Gastroesophageal sphincter (tissue), 4 donors: ENCODE results near the gene CFAP410. TPM values are rescaled to one million over a fixed set of nuclear protein-coding genes. Genes with fewer than 3 reads are reported as not detected.

Experiments
- ATAC-seq: fragments of 150-250 bp; one replicate; pipeline ENCODE4 v1.9.1; 2016; ENCODE audit warnings: mild to moderate bottlenecking, moderate library complexity
- H3K27ac ChIP-seq, 4 donors: fragments of 200-600 bp; sonication (generic) in 3 of 4; 1 replicate in 3 of 4; 2 replicates in 1 of 4; pipeline ENCODE4 v1.5.1; 2016 to 2019
- H3K27me3 ChIP-seq: fragments of 200-600 bp; sonication (generic); one replicate; pipeline ENCODE4 v1.5.1; 2019
- H3K36me3 ChIP-seq, 2 donors: fragments of 200-600 bp; sonication (generic); one replicate each; pipeline ENCODE4 v1.5.1; 2019; ENCODE audit warnings: control low read depth in 1 of 2
- H3K4me1 ChIP-seq, 3 donors: fragments of 200-600 bp; sonication (generic); 1 replicate in 2 of 3; 2 replicates in 1 of 3; pipeline ENCODE4 v1.5.1; 2016 to 2019; ENCODE audit warnings: control low read depth in 2 of 3
- H3K4me3 ChIP-seq, 2 donors: fragments of 200-600 bp; sonication (generic); one replicate each; pipeline ENCODE4 v1.5.1; 2019; ENCODE audit warnings: mild to moderate bottlenecking in 1 of 2, moderate library complexity in 1 of 2
- H3K9me3 ChIP-seq, 3 donors: fragments of 200-600 bp; sonication (generic); one replicate each; pipeline ENCODE4 v1.5.1; 2017 to 2019; ENCODE audit warnings: control low read depth in 2 of 3
- EP300 ChIP-seq: sonication (generic); formaldehyde crosslinking; IDR thresholded peaks from one replicate; pipeline ENCODE4 v1.6.1; 2017; ENCODE audit warnings: antibody characterized with exemption, mild to moderate bottlenecking
- POLR2A ChIP-seq, 2 donors: fragments of 450-650 bp; IDR thresholded peaks; one replicate each; pipeline ENCODE4 v1.6.1; 2017; ENCODE audit warnings: antibody characterized with exemption in 2 of 2, mild to moderate bottlenecking in 2 of 2, moderate library complexity in 1 of 2
- POLR2AphosphoS5 ChIP-seq: sonication (generic); formaldehyde crosslinking; IDR thresholded peaks from one replicate; pipeline ENCODE4 v1.6.1; 2017; ENCODE audit warnings: antibody characterized with exemption
- WGBS, 2 donors: methylation state at CpG; one replicate each; pipeline ENCODE4 v1.1.5; 2018; ENCODE audit warnings: low coverage in 1 of 2; 5-methylcytosine and 5-hydroxymethylcytosine counted together
- total RNA-seq, 4 donors: library from RNA; depleted of rRNA; stranded (reverse); fragments of >200 nt; gene quantifications; one replicate each; pipeline ENCODE4 v1.1.0, GENCODE V29; 2016
- TF ChIP-seq, protein P1 (sequence below), 4 experiments: fragments of 200-600 bp in 2 of 4; fragments of 450-650 bp in 2 of 4; sonication (generic) in 1 of 4; IDR thresholded peaks; one replicate each; pipeline ENCODE4 v1.5.1; 2017 to 2019; ENCODE audit warnings: antibody characterized with exemption in 4 of 4, mild to moderate bottlenecking in 2 of 4, moderate library complexity in 2 of 4

CFAP410 gene
- total RNA-seq, 4 donors from 2014 or later, result 26.2 to 35.0 (median 30.2) TPM

GRCh38 chr21:44332965-44333364, 6.2 kb downstream of the CFAP410 start:
- no peaks in the 10 kb centered on the region for H3K9me3 ChIP-seq
- WGBS, 2 donors, result 100% methylated on average over 9 of the region's 22 CpGs; no CpG with 5 or more reads in 1 of the 2 donors
- no peaks in the 10 kb centered on the region for H3K27me3 ChIP-seq
- TF ChIP-seq POLR2AphosphoS5 (no peak), EP300 (no peak)
- no peak for ATAC-seq
- no peak overlapping the region for H3K4me3 ChIP-seq
- peaks cover 0 to 14% (median 3%) of the 10 kb centered on the region in 3 donors for H3K4me1 ChIP-seq
- H3K27ac ChIP-seq, result no peak overlapping the region
- peaks cover 0 to 79% of the 10 kb centered on the region in 2 donors for H3K36me3 ChIP-seq

- 72% methylated on average over 9 of the region's 17 CpGs; no CpG with 5 or more reads in 1 of the 2 donors for WGBS, 2 donors
- no peaks in the 10 kb centered on the region for H3K27me3 ChIP-seq
- no peak overlapping the region for H3K27ac ChIP-seq
- H3K9me3 ChIP-seq, result no peaks in the 10 kb centered on the region
- TF ChIP-seq EP300, result no peak
- no peak for TF ChIP-seq POLR2A (IDR thresholded peaks at IDR 0.05)
- TF ChIP-seq, protein P1, sequence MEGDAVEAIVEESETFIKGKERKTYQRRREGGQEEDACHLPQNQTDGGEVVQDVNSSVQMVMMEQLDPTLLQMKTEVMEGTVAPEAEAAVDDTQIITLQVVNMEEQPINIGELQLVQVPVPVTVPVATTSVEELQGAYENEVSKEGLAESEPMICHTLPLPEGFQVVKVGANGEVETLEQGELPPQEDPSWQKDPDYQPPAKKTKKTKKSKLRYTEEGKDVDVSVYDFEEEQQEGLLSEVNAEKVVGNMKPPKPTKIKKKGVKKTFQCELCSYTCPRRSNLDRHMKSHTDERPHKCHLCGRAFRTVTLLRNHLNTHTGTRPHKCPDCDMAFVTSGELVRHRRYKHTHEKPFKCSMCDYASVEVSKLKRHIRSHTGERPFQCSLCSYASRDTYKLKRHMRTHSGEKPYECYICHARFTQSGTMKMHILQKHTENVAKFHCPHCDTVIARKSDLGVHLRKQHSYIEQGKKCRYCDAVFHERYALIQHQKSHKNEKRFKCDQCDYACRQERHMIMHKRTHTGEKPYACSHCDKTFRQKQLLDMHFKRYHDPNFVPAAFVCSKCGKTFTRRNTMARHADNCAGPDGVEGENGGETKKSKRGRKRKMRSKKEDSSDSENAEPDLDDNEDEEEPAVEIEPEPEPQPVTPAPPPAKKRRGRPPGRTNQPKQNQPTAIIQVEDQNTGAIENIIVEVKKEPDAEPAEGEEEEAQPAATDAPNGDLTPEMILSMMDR (IDR thresholded peaks at IDR 0.05), result no peak
- TF ChIP-seq POLR2AphosphoS5, result no peak
- H3K36me3 ChIP-seq, result peaks cover 0 to 85% of the 10 kb centered on the region in 2 donors
- H3K4me1 ChIP-seq, result peaks cover 0 to 8% (median 0%) of the 10 kb centered on the region in 3 donors
- no peak for ATAC-seq
- no peak overlapping the region for H3K4me3 ChIP-seq
These were observed 6.8 kb downstream of the CFAP410 start for GRCh38 chr21:44332383-44332782.

DNA sequence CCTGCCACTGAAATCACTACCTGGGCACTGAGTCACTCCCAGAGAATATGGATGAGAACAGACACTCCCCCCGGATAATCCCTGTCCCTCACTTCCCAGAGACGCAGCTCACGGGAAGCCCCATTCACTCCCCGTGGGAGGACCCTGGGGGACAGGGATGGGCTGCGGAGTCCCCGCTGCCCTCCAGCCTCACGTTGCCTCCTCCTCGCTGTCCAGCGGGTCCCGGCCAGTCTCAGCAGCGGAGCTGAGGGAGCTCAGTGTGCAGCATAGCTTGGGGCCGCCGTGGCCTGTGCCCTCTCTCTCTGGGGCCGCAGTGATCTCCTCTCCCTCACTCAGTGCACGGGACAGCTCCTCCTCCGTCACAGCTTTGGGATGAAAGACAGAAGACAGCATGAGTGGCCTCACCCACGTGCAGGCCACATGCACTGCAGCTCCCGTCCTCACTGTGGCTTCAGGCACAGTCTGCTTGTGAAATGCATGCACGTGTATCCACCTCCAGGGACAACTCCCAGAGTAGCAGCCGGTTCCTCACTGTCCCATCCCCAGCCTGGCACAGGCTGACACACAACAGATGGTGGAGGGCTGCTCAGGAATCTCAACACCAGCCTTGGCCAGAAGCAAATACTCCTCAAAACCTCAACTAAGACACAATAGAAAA, 7.4 kb downstream of the CFAP410 start:
- peaks cover 0 to 87% of the 10 kb centered on the region in 2 donors for H3K36me3 ChIP-seq
- peaks cover 0 to 2% (median 0%) of the 10 kb centered on the region in 3 donors for H3K4me1 ChIP-seq
- H3K9me3 ChIP-seq, result no peaks in the 10 kb centered on the region
- no peak overlapping the region for H3K4me3 ChIP-seq
- WGBS, 2 donors, result 62 to 80% methylated on average over 3 to 4 of the region's 20 CpGs
- no peak overlapping the region for H3K27ac ChIP-seq
- TF ChIP-seq, protein P1 (IDR thresholded peaks at IDR 0.05), result no peak
- TF ChIP-seq POLR2AphosphoS5, result no peak
- no peak for TF ChIP-seq POLR2A (IDR thresholded peaks at IDR 0.05)
- no peak for TF ChIP-seq EP300
- no peaks in the 10 kb centered on the region for H3K27me3 ChIP-seq
- no peak for ATAC-seq

- TF ChIP-seq EP300 (no peak), POLR2AphosphoS5 (no peak), POLR2A (IDR thresholded peaks at IDR 0.05) (no peak)
- TF ChIP-seq, protein P1 (IDR thresholded peaks at IDR 0.05), result no peak
- H3K4me1 ChIP-seq, result no peaks in the 10 kb centered on the region
- H3K36me3 ChIP-seq, result peaks cover 0 to 87% of the 10 kb centered on the region in 2 donors
- no peak for ATAC-seq
- no peaks in the 10 kb centered on the region for H3K27me3 ChIP-seq
- no peak overlapping the region for H3K27ac ChIP-seq
- H3K9me3 ChIP-seq, result no peaks in the 10 kb centered on the region
- 60% methylated on average over 2 of the region's 16 CpGs; no CpG with 5 or more reads in 1 of the 2 donors for WGBS, 2 donors
- H3K4me3 ChIP-seq, result no peak overlapping the region
These were observed 8.0 kb downstream of the CFAP410 start for GRCh38 chr21:44331209-44331608.

- Histone ChIP-seq H3K27ac (no peak overlapping the region), H3K4me3 (no peak overlapping the region), H3K4me1 (no peaks in the 10 kb centered on the region), H3K9me3 (no peaks in the 10 kb centered on the region), H3K27me3 (no peaks in the 10 kb centered on the region), H3K36me3 (peaks cover 0 to 87% of the 10 kb centered on the region in 2 donors)
- TF ChIP-seq POLR2AphosphoS5 (no peak), EP300 (no peak), POLR2A (IDR thresholded peaks at IDR 0.05) (no peak)
- TF ChIP-seq, protein P1 (IDR thresholded peaks at IDR 0.05), result no peak
- WGBS, 2 donors, result no CpG with 5 or more reads among the region's 18 CpGs
- ATAC-seq, result no peak
These were observed 8.5 kb downstream of the CFAP410 start for GRCh38 chr21:44330698-44331097.
